IPS-18a (cell line): ENCODE measurements around the gene TRMT112.

Experiments
- H3K27ac ChIP-seq: one replicate; pipeline ENCODE4 v1.5.1; 2013; ENCODE audit warnings: low read length
- H3K27me3 ChIP-seq: one replicate; pipeline ENCODE4 v1.6.1; 2013; ENCODE audit warnings: mild to moderate bottlenecking, low read length; ENCODE audit not compliant: control insufficient read depth, insufficient read depth
- H3K36me3 ChIP-seq: one replicate; pipeline ENCODE4 v1.6.1; 2013; ENCODE audit warnings: low read depth, low read length; ENCODE audit not compliant: control insufficient read depth
- H3K4me1 ChIP-seq: one replicate; pipeline ENCODE4 v1.6.1; 2013; ENCODE audit warnings: low read depth, low read length; ENCODE audit not compliant: control insufficient read depth
- H3K4me3 ChIP-seq: one replicate; pipeline ENCODE4 v1.5.1; 2013; ENCODE audit warnings: low read length
- H3K9ac ChIP-seq: one replicate; pipeline ENCODE4 v1.6.1; 2013; ENCODE audit warnings: mild to moderate bottlenecking, low read length, moderate library complexity
- H3K9me3 ChIP-seq: one replicate; pipeline ENCODE4 v1.6.1; 2013; ENCODE audit warnings: low read depth, low read length; ENCODE audit not compliant: control insufficient read depth

The TRMT112 gene

DNA sequence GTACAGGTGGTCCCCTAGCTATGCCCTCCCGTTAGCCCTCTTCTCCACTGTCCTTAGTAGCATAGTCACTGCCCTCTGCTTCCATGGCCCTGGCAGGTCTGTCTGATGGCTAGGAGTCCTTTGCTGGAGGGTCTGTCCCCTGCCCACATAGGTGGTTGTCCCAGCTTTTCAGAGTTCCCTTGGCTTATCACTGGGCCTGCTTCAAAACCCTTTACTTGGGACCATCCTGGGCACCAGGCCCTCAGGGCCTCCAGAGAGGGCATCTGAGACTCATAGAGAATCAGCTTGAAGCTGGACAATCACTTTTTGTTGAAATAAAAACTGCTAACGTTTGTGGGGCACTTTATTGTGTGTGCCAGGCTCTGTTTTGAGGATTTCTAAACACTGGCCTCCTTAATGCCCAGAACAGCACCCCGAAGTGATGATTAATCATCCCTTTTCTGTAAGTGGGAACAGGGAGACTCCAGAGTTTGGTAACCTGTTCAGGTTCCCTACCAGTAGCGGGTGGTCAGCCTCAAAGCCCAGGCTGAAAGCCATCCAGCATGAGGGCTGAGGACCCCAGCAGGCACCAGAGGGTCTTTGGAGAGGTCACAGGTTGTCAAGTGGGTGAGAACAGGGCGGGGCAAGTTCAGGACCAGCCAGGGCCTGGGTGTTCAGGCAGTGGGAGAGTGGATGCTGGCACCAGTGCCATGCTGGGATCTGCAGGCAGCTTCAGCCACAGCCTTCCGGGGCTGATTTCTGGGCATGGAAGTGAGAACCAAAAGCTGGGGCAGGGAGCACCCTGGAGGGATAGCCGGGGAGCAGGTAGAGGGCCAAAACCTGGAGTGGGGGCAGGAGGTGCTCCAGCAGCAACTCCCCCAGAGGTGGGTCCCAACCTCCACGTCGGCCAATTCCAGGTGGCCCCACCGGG lies 26.8 kb downstream of the TRMT112 start:
- Histone ChIP-seq H3K9me3 (no peaks in the 10 kb centered on the region), H3K4me1 (peaks cover 3% of the 10 kb centered on the region), H3K4me3 (peak overlapping the region; percentile 37), H3K9ac (no peak overlapping the region), H3K27ac (no peak overlapping the region), H3K36me3 (no peaks in the 10 kb centered on the region), H3K27me3 (peaks cover 67% of the 10 kb centered on the region)

GRCh38 chr11:64289002-64289564 lies 28.3 kb downstream of the TRMT112 start:
- Histone ChIP-seq H3K27ac (no peak overlapping the region), H3K27me3 (peaks cover 52% of the 10 kb centered on the region), H3K9me3 (no peaks in the 10 kb centered on the region), H3K36me3 (no peaks in the 10 kb centered on the region), H3K4me1 (peaks cover 3% of the 10 kb centered on the region), H3K9ac (no peak overlapping the region), H3K4me3 (no peak overlapping the region)

DNA sequence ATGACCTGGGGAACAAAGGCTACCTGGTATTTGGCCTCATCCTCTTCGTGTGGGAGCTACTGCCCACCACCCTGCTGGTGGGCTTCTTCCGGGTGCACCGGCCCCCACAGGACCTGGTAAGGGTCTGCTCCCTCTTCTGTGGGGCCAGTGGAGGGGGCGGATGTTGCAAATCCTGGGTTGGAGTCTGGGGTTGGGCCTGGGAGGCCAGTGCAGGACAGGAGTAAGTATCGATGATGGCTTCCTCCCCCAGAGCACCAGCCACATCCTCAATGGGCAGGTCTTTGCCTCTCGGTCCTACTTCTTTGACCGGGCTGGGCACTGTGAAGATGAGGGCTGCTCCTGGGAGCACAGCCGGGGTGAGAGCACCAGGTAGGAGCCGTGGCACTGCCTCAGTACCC lies 29.0 kb downstream of the TRMT112 start:
- Histone ChIP-seq H3K27me3 (peaks cover 44% of the 10 kb centered on the region), H3K36me3 (no peaks in the 10 kb centered on the region), H3K9ac (no peak overlapping the region), H3K4me1 (peaks cover 3% of the 10 kb centered on the region), H3K4me3 (no peak overlapping the region), H3K9me3 (no peaks in the 10 kb centered on the region), H3K27ac (no peak overlapping the region)

GRCh38 chr11:64287676-64288352 lies 29.5 kb downstream of the TRMT112 start:
- Histone ChIP-seq H3K27ac (no peak overlapping the region), H3K9ac (no peak overlapping the region), H3K9me3 (no peaks in the 10 kb centered on the region), H3K36me3 (no peaks in the 10 kb centered on the region), H3K4me3 (no peak overlapping the region), H3K4me1 (peaks cover 3% of the 10 kb centered on the region), H3K27me3 (peaks cover 39% of the 10 kb centered on the region)

DNA sequence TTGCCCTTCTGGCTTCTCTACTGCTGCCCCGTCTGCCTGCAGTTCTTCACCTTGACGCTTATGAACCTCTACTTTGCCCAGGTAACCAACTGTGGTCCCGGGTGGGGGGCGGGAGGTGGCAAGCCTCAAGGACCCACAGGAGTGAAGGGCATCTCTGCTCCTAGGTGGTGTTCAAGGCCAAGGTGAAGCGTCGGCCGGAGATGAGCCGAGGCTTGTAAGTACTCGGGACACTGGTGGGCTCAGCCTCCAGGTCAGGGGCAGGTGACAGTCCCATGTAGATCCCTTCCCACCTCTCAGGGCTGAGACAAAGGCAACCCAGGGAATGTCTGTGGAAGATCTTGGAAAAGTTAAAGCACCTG lies 30.6 kb downstream of the TRMT112 start:
- Histone ChIP-seq H3K27ac (no peak overlapping the region), H3K9ac (no peak overlapping the region), H3K9me3 (no peaks in the 10 kb centered on the region), H3K4me1 (peaks cover 3% of the 10 kb centered on the region), H3K4me3 (no peak overlapping the region), H3K36me3 (no peaks in the 10 kb centered on the region), H3K27me3 (peaks cover 29% of the 10 kb centered on the region)

DNA sequence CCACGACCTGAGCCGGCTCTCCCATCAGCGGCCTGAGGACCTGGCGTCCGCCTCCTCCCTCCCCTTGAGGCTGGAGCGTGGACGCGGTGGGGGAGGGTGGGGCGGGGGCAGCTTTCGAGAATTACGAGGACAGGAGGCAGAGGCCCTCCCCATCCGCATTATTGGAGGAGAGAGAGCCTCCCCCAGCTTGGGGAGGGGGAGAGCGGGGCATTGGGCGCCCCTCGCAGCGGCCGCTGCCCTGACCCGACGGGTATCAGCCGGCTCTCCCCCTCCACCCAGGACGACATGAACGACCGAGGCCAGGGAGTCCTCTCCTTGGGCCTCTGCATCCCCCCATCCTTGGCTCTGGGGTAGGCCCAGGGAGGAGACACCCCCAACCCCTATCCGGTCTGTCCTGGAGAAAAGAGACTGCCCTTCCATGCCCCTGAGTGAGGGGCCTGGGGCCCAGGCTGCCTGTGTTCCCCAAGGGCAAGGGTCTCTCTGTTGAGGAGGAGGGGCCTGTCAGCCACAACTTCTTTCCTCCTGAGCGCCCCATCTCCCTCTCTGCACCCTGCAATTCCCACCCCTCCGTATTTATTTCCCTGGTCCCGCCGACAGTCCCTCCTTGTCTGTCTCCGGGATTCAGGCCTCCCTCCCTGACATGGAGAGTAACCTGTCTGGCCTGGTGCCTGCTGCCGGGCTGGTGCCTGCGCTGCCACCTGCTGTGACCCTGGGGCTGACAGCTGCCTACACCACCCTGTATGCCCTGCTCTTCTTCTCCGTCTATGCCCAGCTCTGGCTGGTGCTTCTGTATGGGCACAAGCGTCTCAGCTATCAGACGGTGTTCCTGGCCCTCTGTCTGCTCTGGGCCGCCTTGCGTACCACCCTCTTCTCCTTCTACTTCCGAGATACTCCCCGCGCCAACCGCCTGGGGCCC lies 31.2 kb downstream of the TRMT112 start:
- Histone ChIP-seq H3K36me3 (no peaks in the 10 kb centered on the region), H3K9ac (no peak overlapping the region), H3K4me3 (peak overlapping the region; percentile 85), H3K9me3 (no peaks in the 10 kb centered on the region), H3K27me3 (peaks cover 22% of the 10 kb centered on the region), H3K4me1 (peaks cover 3% of the 10 kb centered on the region), H3K27ac (no peak overlapping the region)

DNA sequence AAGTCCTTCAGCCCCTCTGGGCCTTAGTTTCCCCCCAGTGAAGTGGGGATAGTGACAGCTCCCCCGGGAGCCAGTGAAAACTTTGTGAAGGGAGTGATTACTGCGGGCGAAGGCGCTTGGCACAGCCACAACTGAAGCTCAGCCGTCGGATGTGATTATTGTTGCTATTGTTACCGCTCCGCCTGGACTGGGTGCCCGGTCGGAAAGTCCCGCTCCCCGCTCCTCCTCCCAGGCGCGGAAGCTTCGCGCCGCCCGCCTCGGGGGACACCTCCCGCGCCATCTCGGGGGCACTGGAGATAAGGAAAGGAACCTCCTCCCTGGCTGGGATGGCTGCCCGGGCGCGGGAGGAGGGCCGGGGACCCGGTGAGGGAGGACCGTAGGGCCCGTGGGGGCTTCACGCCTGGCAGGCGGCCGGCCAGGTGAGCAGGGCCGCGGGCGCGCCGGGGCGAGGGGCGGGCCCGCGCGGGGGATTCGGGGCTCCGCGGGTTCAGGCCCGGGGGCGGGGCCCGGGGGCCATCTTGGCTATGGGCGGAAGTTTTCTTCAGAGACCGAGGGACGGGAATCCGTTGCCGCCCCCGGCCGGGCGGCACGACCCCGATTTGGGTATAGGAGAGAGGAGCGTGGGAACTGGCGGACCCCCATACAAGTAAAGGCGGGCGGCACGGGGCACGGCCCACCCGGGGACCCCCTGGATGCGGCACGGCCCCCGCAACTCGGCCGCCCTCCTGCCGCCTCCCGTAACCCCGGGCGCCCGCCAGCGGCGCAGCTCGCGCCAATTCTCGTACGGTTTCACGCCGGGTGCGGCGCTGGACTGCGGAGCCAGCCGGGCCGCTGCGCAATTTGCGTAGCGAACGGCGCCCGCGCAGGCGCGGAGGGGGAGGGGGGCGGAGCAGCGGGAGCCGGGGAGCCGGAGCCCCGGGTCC lies 32.1 kb downstream of the TRMT112 start, which contains the start of gene GPR137:
Gene GPR137, plus strand, starts transcription at position 887 of the 923 bp plus-strand sequence. CDS start 677 bp downstream, outside the sequence.
- H3K27ac ChIP-seq = no peak within 1 kb of the TSS
- peak within 1 kb of the TSS; percentile 67 for H3K9ac ChIP-seq
- peak within 1 kb of the TSS; percentile 85 for H3K4me3 ChIP-seq
- H3K4me1 ChIP-seq = peaks cover 3% of the 10 kb centered on the region
- no peaks in the 10 kb centered on the region for H3K9me3 ChIP-seq
- H3K36me3 ChIP-seq = no peaks in the 10 kb centered on the region
- peaks cover 13% of the 10 kb centered on the region for H3K27me3 ChIP-seq

DNA sequence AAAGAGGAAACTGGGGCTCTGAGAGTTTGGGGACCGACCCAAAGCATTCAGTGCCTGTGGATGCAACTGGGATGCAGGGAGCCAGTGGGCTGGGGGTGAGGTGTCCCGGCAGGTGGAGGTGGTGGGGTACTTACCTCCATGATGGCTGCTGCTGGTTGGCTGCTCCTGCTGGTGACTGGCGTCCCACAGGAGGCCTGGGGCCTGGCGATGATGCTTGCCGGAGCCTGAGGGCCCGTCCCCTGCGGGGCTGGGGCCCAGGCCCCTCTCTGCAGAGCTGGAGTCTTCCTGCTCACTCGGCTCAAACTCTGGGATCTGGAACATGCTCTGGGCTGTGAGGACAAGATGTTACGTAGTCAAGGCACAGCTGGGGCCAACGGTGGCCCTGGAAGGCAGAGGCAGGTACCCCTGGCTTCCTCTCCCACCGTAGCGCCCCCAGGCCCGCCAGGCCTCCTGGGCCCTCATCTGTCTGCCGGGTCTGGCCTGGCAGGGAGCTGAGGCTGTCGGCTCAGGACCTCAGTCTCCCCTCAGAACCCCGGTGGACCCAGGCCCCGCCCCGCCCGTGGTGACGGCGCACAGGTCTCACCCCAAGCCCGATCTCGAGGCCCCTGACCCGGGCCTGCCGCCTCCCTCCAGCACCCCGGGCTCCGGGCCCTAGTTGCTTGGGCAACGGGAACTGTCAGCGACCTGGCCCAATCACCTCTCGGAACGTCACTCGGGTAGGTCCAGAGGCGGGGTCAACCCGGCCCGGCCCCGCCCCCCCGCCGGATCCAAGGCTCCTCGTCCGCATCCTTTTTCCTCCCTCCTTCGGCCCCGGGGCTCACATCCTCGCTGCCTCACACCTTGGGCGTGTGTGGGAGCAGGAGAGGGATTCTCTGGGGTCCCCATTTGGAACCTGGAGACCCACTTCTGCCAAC lies 33.1 kb downstream of the TRMT112 start, which contains the start of gene BAD:
Gene BAD, minus strand, starts transcription at position 618 of the 914 bp plus-strand sequence. Its CDS starts 297 bp downstream, at position 321.
- Histone ChIP-seq H3K9me3 (no peaks in the 10 kb centered on the region), H3K9ac (peak within 1 kb of the TSS; percentile 67), H3K4me3 (peak within 1 kb of the TSS; percentile 85), H3K36me3 (no peaks in the 10 kb centered on the region), H3K27me3 (peaks cover 4% of the 10 kb centered on the region), H3K4me1 (peaks cover 3% of the 10 kb centered on the region), H3K27ac (no peak within 1 kb of the TSS)

DNA sequence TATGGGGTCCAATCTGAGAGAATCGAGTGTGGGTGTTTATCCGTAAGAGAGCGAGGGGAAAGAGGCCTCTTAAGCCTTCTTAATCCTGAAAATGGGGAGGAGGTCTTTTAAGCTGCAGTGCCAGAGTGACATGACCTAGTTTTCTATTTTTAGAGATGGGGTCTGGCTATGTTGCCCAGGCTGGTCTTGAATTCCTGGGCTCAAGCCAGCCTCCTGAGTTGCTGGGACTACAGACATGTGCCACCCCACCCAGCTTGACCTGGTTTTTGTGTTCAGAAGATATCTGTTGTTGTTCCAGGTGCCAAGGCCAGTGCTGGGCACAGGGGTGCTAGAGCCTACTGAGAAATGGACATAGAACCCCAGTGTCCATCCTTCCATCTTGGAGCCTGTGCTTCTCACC lies 34.3 kb downstream of the TRMT112 start:
- Histone ChIP-seq H3K9ac (no peak overlapping the region), H3K4me3 (no peak overlapping the region)

More for the DNA sequence above, 34.3 kb downstream of the TRMT112 start:
- H3K27me3 ChIP-seq = no peaks in the 10 kb centered on the region
- peaks cover 3% of the 10 kb centered on the region for H3K4me1 ChIP-seq
- no peak overlapping the region for H3K27ac ChIP-seq
- H3K36me3 ChIP-seq = no peaks in the 10 kb centered on the region
- no peaks in the 10 kb centered on the region for H3K9me3 ChIP-seq
